ENCODE results near the gene MPPED2.

MPPED2 gene

GRCh38 chr11:30522536-30523243 lies 63.5 kb downstream of the MPPED2 start:
- DNase-seq = no peak

DNA sequence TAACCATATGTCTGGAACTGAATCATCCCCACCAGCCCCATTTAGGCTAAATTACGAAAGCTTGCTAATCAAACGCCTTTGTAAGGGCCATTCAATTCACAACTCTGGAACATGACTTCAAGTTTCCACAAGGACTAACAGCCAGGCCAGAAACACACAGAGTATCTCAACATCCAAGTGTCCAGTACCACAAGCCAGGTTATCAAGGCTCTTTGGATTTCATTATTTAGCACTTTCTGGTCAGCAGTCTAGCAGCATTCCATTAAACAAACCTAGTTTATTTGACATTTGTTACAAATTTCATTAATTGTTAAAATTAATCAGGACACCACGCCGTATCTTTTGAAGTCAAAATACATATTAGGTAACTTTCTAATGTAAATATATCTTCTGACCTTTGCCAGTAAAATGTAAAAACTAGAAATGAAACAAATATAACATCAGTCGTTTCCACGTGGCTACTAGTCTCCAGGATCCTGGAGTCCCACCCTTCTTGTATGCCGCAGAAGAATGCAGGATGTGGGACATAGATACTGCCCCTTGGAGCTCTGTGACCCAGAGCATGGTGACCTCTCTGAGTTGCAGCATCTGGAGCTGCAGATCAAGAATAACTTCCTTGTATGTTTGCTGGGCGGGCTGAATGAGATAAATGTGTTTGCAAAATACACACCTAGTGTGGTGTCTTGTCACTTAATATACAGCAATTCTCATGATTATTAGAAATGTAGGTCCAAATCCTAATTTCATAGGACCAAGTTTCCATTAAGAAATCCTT lies 64.7 kb downstream of the MPPED2 start:
- no peak for DNase-seq

- DNase-seq = no peak
Observed at GRCh38 chr11:30513087-30513486, 73.1 kb downstream of the MPPED2 start.

DNA sequence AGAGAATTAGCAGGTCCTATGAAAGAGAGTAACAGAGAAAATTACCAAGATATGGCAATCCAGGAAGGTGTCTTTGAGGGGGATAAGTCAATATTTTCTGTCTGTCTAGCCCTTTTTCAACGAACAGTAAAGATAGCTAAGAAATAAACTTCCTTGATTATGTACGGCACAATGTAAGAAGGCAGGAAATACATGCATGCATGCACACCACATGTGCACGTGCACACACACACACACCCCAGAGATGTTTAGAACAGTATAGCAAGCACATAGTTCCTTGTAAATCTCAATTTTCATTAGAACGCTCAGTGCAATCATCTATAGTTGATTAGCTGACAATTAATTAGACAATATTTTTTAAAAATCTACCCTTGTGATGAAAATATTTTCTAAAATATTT lies 74.7 kb downstream of the MPPED2 start:
- no peak for DNase-seq

GRCh38 chr11:30510750-30511149 lies 75.4 kb downstream of the MPPED2 start:
- DNase-seq = no peak

GRCh38 chr11:30509364-30509763 lies 76.8 kb downstream of the MPPED2 start:
- no peak for DNase-seq

- DNase-seq = no peak
Observed at GRCh38 chr11:30508594-30508993, 77.6 kb downstream of the MPPED2 start.

- DNase-seq = no peak
Observed at GRCh38 chr11:30505603-30506002, 80.5 kb downstream of the MPPED2 start.

DNA sequence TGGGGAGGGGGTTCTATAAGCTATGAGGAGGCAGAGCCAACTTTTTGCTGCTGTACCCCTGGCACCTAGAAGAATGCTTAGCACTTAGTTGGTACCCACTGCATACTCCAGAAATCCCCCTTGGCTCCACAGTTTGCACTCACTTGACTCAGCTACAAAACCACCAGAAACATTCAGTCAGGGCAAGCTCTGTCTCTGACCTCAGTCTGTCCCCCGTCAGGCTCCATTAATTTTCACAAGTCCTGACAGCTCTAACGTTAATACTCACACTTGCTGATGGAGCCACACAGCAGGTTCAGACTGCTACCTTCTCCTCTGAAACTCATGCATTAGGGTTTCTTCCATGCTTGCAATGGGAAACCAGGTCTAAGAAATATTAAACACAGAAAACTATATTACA lies 81.7 kb downstream of the MPPED2 start:
- no peak for DNase-seq

DNA sequence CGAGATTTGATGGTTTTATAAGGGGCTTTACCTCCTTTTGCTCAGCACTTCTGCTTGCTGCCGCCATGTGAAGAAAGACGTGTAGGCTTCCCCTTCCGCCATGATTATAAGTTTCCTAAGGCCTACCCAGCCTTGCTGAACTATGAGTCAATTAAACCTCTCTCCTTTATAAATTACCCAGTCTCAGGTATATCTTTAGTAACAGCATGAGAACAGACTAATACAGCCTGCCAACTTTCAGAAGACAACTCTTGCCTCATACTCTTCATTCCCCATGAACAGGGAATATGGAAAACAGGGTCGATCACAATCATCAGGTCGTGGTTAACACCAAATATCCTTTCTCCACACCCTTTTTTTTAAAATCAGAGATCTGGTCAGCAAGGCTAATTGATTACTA lies 83.0 kb downstream of the MPPED2 start:
- DNase-seq = no peak

- DNase-seq = no peak
Observed at GRCh38 chr11:30502305-30502704, 83.8 kb downstream of the MPPED2 start.

- DNase-seq = no peak
Observed at GRCh38 chr11:30501744-30502143, 84.4 kb downstream of the MPPED2 start.

DNA sequence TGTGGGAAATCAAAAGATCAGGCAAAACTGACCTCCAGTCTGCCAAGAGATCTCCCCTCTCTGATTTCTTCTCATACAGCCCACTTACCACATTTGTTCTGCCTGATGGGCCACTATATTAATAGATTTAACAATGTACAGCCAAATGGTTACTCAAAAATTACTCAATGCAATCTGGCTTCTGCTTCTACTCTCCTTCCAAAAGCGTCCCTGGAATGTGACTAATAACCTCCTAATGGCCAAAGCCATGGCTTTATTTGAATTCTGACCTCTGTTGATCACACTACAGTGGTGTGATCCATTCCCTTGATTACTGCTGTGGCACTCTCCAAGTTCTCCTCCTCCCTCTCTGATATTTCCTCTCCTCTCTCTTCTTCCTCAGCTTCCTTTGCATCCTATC lies 86.2 kb downstream of the MPPED2 start:
- no peak for DNase-seq

GRCh38 chr11:30497600-30497999 lies 88.6 kb downstream of the MPPED2 start:
- DNase-seq = no peak

DNA sequence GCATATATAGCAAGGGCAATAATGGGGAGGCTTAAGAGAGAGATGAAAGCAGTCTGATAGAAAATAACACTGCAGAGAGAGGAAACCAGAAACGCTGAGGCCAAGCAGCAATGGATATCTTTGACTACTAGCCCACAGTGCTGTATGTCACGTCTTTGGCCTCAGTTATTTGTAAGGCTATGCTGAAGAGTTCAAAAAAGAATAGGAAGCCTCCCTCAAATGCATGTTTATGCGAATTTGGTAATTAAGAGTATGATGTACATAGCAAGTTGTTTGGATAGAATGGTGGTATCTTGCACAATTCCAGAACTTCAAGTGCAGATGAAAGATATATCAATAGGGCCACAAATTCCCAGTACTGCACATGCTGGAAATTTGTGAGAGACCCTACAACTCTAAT lies 89.2 kb downstream of the MPPED2 start:
- DNase-seq = no peak

- no peak for DNase-seq
Observed at GRCh38 chr11:30495437-30495836, 90.7 kb downstream of the MPPED2 start.

DNA sequence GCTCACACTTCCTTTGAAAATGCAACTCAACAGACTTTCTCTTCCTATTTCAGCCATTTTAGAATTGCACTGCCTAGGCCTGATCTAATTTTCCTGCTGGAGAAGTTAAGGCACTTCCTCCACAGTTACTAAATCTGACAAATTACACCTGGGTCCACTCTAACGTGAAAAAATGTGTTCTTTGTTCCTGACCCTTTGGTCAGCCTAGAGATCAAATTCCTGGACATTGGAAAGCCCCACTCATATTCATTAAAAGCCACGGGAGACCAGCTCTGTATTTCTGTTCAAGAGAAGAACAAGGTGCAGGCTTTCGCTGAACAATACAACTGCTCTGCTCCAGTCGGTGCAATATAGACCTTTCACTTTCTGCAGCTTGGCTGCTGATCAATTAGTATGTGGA lies 96.6 kb downstream of the MPPED2 start:
- no peak for DNase-seq

DNA sequence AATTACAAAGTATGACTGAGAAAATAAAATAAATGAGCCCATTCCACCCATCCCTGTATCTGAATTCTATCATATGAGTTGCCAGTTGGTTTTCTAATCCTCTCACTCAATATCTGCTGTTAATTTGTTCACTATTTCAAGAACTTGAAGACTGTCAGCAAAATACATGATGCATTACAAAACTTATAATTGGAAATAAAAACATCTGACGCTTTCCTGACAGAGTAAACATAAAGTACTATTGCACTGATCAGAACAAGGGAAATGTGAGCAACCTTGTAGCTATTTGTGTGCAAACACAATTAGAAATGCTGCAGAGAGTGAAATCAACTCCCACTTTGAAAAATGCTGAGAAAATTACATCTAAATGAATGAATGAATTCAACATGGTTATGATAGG lies 97.1 kb downstream of the MPPED2 start:
- DNase-seq = no peak

DNA sequence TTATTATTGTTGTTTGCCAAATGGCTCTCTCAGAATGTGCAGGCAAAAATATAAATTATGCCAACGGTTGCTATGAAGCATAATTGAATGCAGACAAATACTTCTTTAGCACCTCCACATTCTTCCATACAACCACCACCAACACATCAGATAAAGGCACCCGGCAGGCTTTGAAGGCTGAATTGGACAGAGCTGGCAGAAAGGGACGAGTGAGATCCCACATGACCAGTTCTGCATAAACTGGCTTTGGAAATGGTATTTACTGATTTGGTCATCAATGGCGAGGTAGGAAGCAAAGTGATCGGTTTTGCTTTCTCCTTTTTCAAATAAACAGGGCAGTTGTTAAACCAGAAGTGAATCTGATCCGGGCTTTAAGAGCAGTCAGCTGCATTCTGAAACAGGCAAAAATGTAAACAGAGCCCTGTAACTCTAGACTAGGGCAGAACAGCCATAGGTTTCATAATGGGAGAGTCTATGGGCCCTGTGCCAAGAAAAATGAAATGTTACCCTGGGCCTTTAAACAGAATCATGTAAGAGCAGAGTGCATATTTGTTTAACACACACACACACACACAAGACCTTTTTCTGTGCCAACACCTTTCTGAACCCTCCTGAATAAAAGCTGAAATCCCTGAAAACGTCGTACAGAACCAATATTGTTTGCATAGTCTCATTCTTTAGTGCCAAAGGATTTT lies 97.7 kb downstream of the MPPED2 start:
- DNase-seq = no peak

GRCh38 chr11:30487200-30487898 lies 98.8 kb downstream of the MPPED2 start:
- no peak for DNase-seq

DNA sequence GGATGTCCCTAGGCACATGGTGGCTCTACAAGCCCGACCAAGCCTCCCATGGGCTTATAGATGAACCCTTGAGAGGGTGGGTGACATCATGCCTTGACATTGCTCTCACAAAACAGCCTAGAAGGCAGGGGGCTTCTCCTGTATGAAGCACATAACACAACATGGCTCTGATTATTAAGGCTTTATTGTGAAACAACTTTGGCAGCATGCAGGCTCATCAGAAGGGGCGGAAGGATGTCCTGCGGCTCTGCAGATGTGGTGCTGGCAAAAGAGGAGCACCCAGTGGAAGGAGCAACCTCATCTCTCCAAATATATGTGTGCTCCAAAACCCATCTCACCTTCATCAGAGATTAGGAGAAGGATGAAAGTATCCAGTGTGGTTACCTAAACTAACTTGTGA lies 100.4 kb downstream of the MPPED2 start:
- DNase-seq = no peak

DNA sequence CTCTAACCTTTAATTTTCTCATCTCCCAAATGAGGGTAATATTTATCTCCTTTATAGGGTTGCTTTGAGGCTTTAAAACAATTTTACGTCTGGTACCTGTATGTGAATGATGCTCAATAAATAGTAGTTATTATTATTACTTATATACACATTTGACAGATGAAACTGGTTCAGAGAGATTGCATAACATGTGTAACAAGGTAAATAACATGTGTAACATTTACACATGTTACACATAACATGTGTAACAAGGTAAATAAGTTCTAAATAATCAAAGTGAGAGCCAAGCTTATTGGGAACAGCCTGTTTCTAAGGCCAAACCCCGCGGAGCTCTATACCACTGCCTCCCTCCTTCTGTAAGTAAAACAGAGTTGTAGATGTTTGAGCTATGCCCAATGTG lies 100.9 kb downstream of the MPPED2 start:
- no peak for DNase-seq

- no peak for DNase-seq
Observed at GRCh38 chr11:30483056-30483455, 103.1 kb downstream of the MPPED2 start.

Data from activated naive CD4-positive, alpha-beta T cell (primary cell).